CD4-positive, alpha-beta T cell treated with Interferon alpha-2 for 1 hour (primary cell): ENCODE results near the gene SLC6A17.
A peak's percentile ranks its signal among the peaks of the same experiment; 100 is the strongest.

Experiments
- DNase-seq, 2 donors: peaks; one replicate each; pipeline ENCODE4 v3.0.0-alpha.2; 2020 to 2022

Gene SLC6A17

GRCh38 chr1:110176299-110176956 is 26.1 kb downstream of the SLC6A17 start:
- DNase-seq: no peak

- DNase-seq: no peak
Measured at GRCh38 chr1:110177775-110178174, 27.5 kb downstream of the SLC6A17 start.

GRCh38 chr1:110183642-110184167 is 33.4 kb downstream of the SLC6A17 start:
- DNase-seq: no peak

- DNase-seq: no peak
Measured at GRCh38 chr1:110184446-110184845, 34.2 kb downstream of the SLC6A17 start.

GRCh38 chr1:110185181-110185580 is 34.9 kb downstream of the SLC6A17 start:
- DNase-seq: no peak

GRCh38 chr1:110186558-110186957 is 36.3 kb downstream of the SLC6A17 start:
- no peak for DNase-seq

GRCh38 chr1:110187139-110187890 is 37.0 kb downstream of the SLC6A17 start:
- no peak for DNase-seq

GRCh38 chr1:110188035-110188618 is 37.8 kb downstream of the SLC6A17 start:
- DNase-seq: no peak

GRCh38 chr1:110189181-110189580 is 38.9 kb downstream of the SLC6A17 start:
- DNase-seq: no peak

GRCh38 chr1:110190282-110190929 is 40.1 kb downstream of the SLC6A17 start:
- no peak for DNase-seq

GRCh38 chr1:110192541-110192940 is 42.2 kb downstream of the SLC6A17 start:
- DNase-seq: no peak

GRCh38 chr1:110195196-110195595 is 44.9 kb downstream of the SLC6A17 start:
- no peak for DNase-seq

- DNase-seq: peak; percentile 50 to 72
Measured at GRCh38 chr1:110196917-110197765, 46.8 kb downstream of the SLC6A17 start.

GRCh38 chr1:110197905-110198629 is 47.8 kb downstream of the SLC6A17 start:
- no peak for DNase-seq

GRCh38 chr1:110198746-110199145 is 48.5 kb downstream of the SLC6A17 start:
- no peak for DNase-seq

- no peak for DNase-seq
Measured at GRCh38 chr1:110200190-110200589, 49.9 kb downstream of the SLC6A17 start.

- DNase-seq: no peak
Measured at GRCh38 chr1:110200666-110201065, 50.4 kb downstream of the SLC6A17 start.

GRCh38 chr1:110201157-110201825 is 51.0 kb downstream of the SLC6A17 start:
- no peak for DNase-seq

GRCh38 chr1:110203021-110203661 is 52.8 kb downstream of the SLC6A17 start:
- peak; percentile 70 to 85 for DNase-seq

- no peak for DNase-seq
Measured at GRCh38 chr1:110205156-110205555, 54.9 kb downstream of the SLC6A17 start.
